HepG2 (cell line): ENCODE data around the gene MSI2. TPM values are rescaled to one million over a fixed set of nuclear protein-coding genes. Genes with fewer than 3 reads are reported as not detected.

ENCODE experiments used
- ATF6 ChIP-seq: sonication (generic); formaldehyde crosslinking; conservative IDR thresholded peaks from 2 replicates; pipeline ENCODE4 v1.4.0; 2020; ENCODE audit warnings: missing genetic modification reagents
- MED1 ChIP-seq: sonication (generic); formaldehyde crosslinking; IDR thresholded peaks from 2 replicates; pipeline ENCODE4 v1.4.0; 2020; ENCODE audit warnings: missing genetic modification reagents
- MXD1 ChIP-seq: sonication (generic); formaldehyde crosslinking; IDR thresholded peaks from 2 replicates; pipeline ENCODE4 v1.4.0; 2020; ENCODE audit warnings: mild to moderate bottlenecking, missing genetic modification reagents
- NPAS2 ChIP-seq: sonication (generic); formaldehyde crosslinking; IDR thresholded peaks from 2 replicates; pipeline ENCODE4 v1.8.0; 2022; ENCODE audit warnings: mild to moderate bottlenecking, missing genetic modification reagents, borderline replicate concordance
- PLRG1 ChIP-seq: fragments of 450-650 bp; conservative IDR thresholded peaks from 2 replicates; pipeline ENCODE4 v1.6.1; 2016
- RFX5 ChIP-seq: IDR thresholded peaks from 2 replicates; pipeline ENCODE4 v1.6.1; 2011; ENCODE audit warnings: low read depth, low read length, improper control_type of control experiment
- SAFB2 ChIP-seq: sonication (generic); formaldehyde crosslinking; IDR thresholded peaks from 2 replicates; pipeline ENCODE4 v1.5.1; 2020; ENCODE audit warnings: missing genetic modification reagents, low read depth, mild to moderate bottlenecking, borderline replicate concordance
- SIN3B ChIP-seq: fragments of 150-350 bp; IDR thresholded peaks from 2 replicates; pipeline ENCODE4 v1.6.1; 2014; ENCODE audit warnings: low read length
- SKIL ChIP-seq: sonication (generic); formaldehyde crosslinking; IDR thresholded peaks from 2 replicates; pipeline ENCODE4 v1.8.0; 2022; ENCODE audit warnings: missing genetic modification reagents, mild to moderate bottlenecking, moderate library complexity, borderline replicate concordance
- TAF1 ChIP-seq: sonication (generic); formaldehyde crosslinking; IDR thresholded peaks from 2 replicates; pipeline ENCODE4 v1.4.0; 2020; ENCODE audit warnings: missing genetic modification reagents
- TGIF2 ChIP-seq: IDR thresholded peaks from 2 replicates; pipeline ENCODE4 v1.6.1; 2016; ENCODE audit warnings: control low read depth, missing compliant biosample characterization
- TOE1 ChIP-seq: sonication (generic); formaldehyde crosslinking; IDR thresholded peaks from 2 replicates; pipeline ENCODE4 v1.4.0; 2020; ENCODE audit warnings: mild to moderate bottlenecking, missing genetic modification reagents
- ZBTB3 ChIP-seq: sonication (generic); formaldehyde crosslinking; IDR thresholded peaks from 2 replicates; pipeline ENCODE4 v1.4.0; 2020; ENCODE audit warnings: low read depth, mild to moderate bottlenecking, moderate library complexity, missing genetic modification reagents, borderline replicate concordance
- ZEB1 ChIP-seq: IDR thresholded peaks from 2 replicates; pipeline ENCODE4 v1.6.1; 2012; ENCODE audit warnings: mild to moderate bottlenecking, low read depth, inconsistent platforms; ENCODE audit not compliant: insufficient replicate concordance
- ZNF10 ChIP-seq: sonication (generic); formaldehyde crosslinking; IDR thresholded peaks from 2 replicates; pipeline ENCODE4 v1.4.0; 2020; ENCODE audit warnings: mild to moderate bottlenecking, low read depth, missing genetic modification reagents, borderline replicate concordance
- ZNF274 ChIP-seq: sonication (generic); formaldehyde crosslinking; IDR thresholded peaks from 2 replicates; pipeline ENCODE4 v1.5.1; 2020; ENCODE audit warnings: mild to moderate bottlenecking, missing genetic modification reagents
- ZNF335 ChIP-seq: sonication (generic); formaldehyde crosslinking; IDR thresholded peaks from 2 replicates; pipeline ENCODE4 v1.4.0; 2020; ENCODE audit warnings: missing genetic modification reagents
- ZNF34 ChIP-seq: sonication (generic); formaldehyde crosslinking; IDR thresholded peaks from 2 replicates; pipeline ENCODE4 v1.4.0; 2020; ENCODE audit warnings: mild to moderate bottlenecking, missing genetic modification reagents, borderline replicate concordance
- ZNF431 ChIP-seq: sonication (generic); formaldehyde crosslinking; IDR thresholded peaks from 2 replicates; pipeline ENCODE4 v1.9.0; 2022; ENCODE audit warnings: missing genetic modification reagents, low read depth, mild to moderate bottlenecking, borderline replicate concordance
- ZNF441 ChIP-seq: sonication (generic); formaldehyde crosslinking; IDR thresholded peaks from 2 replicates; pipeline ENCODE4 v1.7.0; 2021; ENCODE audit warnings: missing genetic modification reagents, borderline replicate concordance
- polyA plus RNA-seq, 8 experiments: library from polyadenylated mRNA; depleted of rRNA in 3 of 8; stranded (reverse) in 7 of 8; unstranded in 1 of 8; fragments of >200 nt; fragmentation: Illumina TruSeq in 4 of 8; extraction: Trizol in 4 of 8; gene quantifications; 2 replicates each; pipeline versions ENCODE4 v1.2.1 to v1.2.3, GENCODE V29; 2011 to 2016; ENCODE audit warnings: low read depth in 4 of 8, missing spikeins in 1 of 8, mixed read lengths in 1 of 8; ENCODE audit not compliant: insufficient read depth in 1 of 8
- total RNA-seq, 5 experiments: library from RNA; depleted of rRNA; stranded (reverse); fragments of >200 nt; fragmentation: Illumina TruSeq; extraction: Trizol; gene quantifications; 2 replicates each; pipeline ENCODE4 v1.2.3, GENCODE V29; 2016; ENCODE audit warnings: low read depth in 1 of 5
- TF ChIP-seq, protein P1 (sequence below): sonication (generic); formaldehyde crosslinking; IDR thresholded peaks from 2 replicates; pipeline ENCODE4 v1.4.0; 2020; ENCODE audit warnings: missing genetic modification reagents

Gene MSI2
- total and polyA plus RNA-seq, 2 of the 13 experiments (the other 11 are each of a cell fraction or from before 2014, with no cell fraction given) = 77.5 to 78.4 TPM

DNA sequence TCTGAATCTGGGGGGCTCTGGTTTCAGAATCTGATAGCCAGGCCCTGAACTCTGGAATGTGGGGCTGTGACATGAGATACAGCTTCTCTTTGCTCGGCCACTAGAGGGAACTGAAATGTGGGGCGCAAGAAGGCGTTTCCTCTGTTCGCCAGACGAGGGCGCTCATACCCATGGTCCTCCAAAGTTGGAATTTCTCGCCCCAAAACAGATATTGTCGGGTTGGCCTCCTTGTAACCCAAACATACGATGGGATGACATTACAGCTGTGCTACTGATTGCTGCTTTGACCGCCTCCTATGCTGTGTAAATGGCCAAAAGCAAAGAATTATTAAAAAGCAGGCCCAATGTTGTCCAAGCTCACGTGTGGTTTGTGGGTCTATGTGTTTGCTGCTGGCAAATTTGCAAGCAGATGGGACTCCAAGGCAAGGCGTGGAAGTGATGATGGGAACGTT, 13.1 kb upstream of the MSI2 start (continued):
- TF ChIP-seq ZNF431 (CRISPR knock-in tag) (no peak), ATF6 (CRISPR knock-in tag) (no peak), ZEB1 (no peak), ZNF441 (no peak), MED1 (0 out of 2 replicates have a peak, but pooled peaks have one; percentile 58), MXD1 (CRISPR knock-in tag) (no peak), RFX5 (no peak; the same call in 1 of the 2 replicates), TOE1 (CRISPR knock-in tag) (no peak), SAFB2 (CRISPR knock-in tag) (no peak), TAF1 (CRISPR knock-in tag) (no peak), TGIF2 (CRISPR knock-in tag) (peak; percentile 62; the same call in 1 of the 2 replicates), PLRG1 (no peak), ZBTB3 (no peak), NPAS2 (CRISPR knock-in tag) (no peak), SIN3B (no peak), ZNF335 (peak; percentile 73; the same call in 1 of the 2 replicates), ZNF10 (CRISPR knock-in tag) (no peak), ZNF274 (CRISPR knock-in tag) (no peak), ZNF34 (CRISPR knock-in tag) (no peak; the same call in 1 of the 2 replicates), SKIL (CRISPR knock-in tag) (no peak)
- TF ChIP-seq, protein P1, sequence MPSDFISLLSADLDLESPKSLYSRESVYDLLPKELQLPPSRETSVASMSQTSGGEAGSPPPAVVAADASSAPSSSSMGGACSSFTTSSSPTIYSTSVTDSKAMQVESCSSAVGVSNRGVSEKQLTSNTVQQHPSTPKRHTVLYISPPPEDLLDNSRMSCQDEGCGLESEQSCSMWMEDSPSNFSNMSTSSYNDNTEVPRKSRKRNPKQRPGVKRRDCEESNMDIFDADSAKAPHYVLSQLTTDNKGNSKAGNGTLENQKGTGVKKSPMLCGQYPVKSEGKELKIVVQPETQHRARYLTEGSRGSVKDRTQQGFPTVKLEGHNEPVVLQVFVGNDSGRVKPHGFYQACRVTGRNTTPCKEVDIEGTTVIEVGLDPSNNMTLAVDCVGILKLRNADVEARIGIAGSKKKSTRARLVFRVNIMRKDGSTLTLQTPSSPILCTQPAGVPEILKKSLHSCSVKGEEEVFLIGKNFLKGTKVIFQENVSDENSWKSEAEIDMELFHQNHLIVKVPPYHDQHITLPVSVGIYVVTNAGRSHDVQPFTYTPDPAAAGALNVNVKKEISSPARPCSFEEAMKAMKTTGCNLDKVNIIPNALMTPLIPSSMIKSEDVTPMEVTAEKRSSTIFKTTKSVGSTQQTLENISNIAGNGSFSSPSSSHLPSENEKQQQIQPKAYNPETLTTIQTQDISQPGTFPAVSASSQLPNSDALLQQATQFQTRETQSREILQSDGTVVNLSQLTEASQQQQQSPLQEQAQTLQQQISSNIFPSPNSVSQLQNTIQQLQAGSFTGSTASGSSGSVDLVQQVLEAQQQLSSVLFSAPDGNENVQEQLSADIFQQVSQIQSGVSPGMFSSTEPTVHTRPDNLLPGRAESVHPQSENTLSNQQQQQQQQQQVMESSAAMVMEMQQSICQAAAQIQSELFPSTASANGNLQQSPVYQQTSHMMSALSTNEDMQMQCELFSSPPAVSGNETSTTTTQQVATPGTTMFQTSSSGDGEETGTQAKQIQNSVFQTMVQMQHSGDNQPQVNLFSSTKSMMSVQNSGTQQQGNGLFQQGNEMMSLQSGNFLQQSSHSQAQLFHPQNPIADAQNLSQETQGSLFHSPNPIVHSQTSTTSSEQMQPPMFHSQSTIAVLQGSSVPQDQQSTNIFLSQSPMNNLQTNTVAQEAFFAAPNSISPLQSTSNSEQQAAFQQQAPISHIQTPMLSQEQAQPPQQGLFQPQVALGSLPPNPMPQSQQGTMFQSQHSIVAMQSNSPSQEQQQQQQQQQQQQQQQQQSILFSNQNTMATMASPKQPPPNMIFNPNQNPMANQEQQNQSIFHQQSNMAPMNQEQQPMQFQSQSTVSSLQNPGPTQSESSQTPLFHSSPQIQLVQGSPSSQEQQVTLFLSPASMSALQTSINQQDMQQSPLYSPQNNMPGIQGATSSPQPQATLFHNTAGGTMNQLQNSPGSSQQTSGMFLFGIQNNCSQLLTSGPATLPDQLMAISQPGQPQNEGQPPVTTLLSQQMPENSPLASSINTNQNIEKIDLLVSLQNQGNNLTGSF = no peak
